Stimulated activated CD8-positive, alpha-beta memory T cell treated with anti-CD3 and anti-CD28 coated beads, Interleukin-15, amount 100 ng/mL, for 1 hour (primary cell): ENCODE data around the gene TMEFF2.

Source experiments
- DNase-seq: peaks from one replicate; pipeline ENCODE4 v3.0.0-alpha.2; 2020; ENCODE audit warnings: low read depth

The TMEFF2 gene

DNA sequence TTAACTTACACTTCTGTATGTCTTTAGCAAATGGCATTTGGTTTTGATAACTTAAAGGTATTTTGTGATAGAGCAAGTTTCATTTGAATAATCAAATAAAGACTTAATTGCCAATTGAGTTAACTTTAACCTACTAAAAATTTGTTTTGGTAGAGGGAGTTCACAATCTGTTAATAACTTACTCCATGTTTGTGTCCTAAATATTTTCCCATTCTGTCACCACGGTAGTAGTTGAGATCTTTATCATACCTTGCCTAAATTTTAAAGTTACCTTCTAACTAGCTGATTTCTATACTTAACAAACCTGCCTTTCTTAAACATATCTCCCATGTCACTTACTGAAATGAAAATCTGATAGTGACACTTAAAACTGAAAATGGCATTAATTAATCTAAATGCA lies 127.1 kb downstream of the TMEFF2 start:
- DNase-seq: no peak

GRCh38 chr2:192064459-192064858 lies 130.3 kb downstream of the TMEFF2 start:
- no peak for DNase-seq

GRCh38 chr2:192060161-192060560 lies 134.6 kb downstream of the TMEFF2 start:
- DNase-seq: no peak

DNA sequence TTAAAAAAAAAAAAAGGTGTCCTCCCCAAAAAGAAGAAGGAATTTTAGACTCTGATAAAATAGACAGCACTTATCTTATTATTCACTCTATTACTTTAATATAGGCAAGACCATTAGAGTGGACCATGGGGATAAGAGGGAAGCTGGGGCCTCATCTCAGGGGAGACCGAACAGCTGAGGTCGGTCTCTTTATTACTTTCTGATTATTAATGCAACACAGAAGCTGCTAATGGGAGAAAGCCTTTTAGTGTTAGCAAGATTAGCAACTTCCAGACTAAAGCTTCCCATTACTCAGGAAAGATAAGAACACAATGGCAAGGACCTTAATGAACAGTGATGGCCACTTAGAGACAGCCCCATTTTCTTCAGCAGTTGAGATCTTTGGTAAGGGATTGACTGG lies 135.5 kb downstream of the TMEFF2 start:
- DNase-seq: no peak

- DNase-seq: no peak
Observed at GRCh38 chr2:192053921-192054320, 140.8 kb downstream of the TMEFF2 start.

GRCh38 chr2:192051533-192051932 lies 143.2 kb downstream of the TMEFF2 start:
- DNase-seq: no peak

DNA sequence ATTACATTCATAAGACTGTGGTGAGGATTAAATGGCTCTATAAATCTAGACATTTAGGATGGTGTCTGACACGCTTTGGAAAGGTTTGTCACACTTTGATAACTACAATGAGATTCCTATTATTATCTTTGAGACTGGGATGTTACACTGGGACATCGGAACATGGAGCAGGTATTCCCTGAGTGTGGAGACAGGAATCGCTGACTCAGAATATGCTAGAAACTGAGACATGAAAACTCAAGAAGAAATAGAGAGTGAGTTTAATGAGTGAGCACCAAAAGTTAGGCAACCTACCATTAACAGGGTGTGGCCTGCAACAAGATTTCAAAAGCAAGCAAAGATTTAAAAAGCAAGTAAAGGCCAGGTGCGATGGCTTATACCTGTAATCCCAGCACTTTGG lies 145.4 kb downstream of the TMEFF2 start:
- no peak for DNase-seq

DNA sequence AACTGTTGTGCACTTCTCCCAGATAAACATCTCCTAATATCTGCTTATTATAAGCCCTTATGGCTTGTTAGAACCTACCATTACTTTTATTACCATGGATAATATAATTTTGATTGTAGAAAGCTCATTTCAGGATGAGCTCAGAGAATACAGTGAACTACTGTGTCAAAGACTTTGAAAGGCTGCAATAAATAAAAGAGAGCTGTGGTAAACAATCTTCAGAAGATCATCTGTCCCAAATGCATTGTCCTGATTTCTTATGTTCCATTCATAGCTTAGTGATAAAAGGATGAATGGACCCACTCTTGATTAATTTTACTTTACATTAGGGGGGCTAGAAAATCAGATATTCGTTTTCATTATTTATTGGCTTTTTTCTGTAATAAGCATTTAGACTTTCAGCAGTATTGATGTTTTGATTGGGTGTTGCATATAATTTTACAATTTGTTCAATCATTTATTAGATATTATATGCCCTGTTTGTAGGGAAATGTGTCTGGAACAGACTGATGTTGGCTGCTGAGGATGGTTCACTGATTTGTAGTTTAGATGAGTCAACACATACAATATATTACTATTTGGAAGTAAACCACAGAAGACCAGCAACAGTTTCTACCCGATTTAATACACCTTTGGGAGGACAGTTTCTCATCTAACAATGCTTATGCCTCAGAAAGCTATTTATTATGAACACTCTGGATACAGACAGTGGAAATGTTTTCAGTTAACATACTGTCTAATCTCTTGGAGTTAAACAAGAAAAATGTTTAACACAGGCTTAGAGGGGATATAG lies 147.2 kb downstream of the TMEFF2 start:
- DNase-seq: no peak

- DNase-seq: no peak
Observed at GRCh38 chr2:192044496-192044895, 150.2 kb downstream of the TMEFF2 start.

- DNase-seq: no peak
Observed at GRCh38 chr2:192043216-192043870, 151.4 kb downstream of the TMEFF2 start.

DNA sequence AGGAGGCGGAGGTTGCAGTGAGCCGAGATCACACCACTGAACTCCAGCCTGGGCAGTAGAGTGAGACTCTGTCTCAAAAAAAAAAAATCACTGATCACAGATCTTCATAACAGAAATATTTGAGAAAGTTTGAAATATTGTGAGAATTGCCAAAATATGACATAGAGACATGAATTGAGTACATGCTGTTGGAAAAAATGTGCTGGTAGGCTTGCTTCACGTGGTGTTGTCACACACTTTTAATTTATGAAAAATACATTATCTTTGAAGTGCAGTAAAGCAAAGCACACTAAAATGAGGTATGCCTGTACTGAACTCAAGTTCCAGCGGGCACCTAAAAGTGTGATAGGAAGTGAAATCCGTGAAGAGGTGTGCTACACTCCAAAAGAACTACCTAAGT lies 152.6 kb downstream of the TMEFF2 start:
- no peak for DNase-seq

DNA sequence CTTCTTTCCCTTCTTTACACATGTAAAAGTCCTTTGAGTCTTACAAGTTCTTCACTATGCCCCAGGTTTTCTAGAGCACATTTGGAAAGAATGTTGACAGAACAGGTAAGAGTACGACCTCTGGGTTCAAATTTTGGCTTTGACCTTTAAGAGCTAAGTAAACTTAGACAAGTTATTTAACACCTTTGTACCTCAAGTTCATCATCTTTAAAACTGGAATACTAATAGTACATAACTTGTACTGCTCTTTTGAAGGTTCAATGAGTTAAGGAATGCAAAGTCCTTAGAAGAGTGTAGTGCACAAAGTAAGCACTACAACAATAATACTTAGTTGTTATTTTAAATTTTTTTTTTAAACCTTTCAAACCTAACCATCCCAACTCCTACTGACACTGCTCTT lies 156.6 kb downstream of the TMEFF2 start:
- no peak for DNase-seq

- DNase-seq: no peak
Observed at GRCh38 chr2:192035731-192036442, 158.8 kb downstream of the TMEFF2 start.

- no peak for DNase-seq
Observed at GRCh38 chr2:192030856-192031255, 163.9 kb downstream of the TMEFF2 start.

- no peak for DNase-seq
Observed at GRCh38 chr2:192030289-192030688, 164.4 kb downstream of the TMEFF2 start.

- DNase-seq: no peak
Observed at GRCh38 chr2:192029089-192029488, 165.6 kb downstream of the TMEFF2 start.

- no peak for DNase-seq
Observed at GRCh38 chr2:192026825-192027120, 168.0 kb downstream of the TMEFF2 start.

DNA sequence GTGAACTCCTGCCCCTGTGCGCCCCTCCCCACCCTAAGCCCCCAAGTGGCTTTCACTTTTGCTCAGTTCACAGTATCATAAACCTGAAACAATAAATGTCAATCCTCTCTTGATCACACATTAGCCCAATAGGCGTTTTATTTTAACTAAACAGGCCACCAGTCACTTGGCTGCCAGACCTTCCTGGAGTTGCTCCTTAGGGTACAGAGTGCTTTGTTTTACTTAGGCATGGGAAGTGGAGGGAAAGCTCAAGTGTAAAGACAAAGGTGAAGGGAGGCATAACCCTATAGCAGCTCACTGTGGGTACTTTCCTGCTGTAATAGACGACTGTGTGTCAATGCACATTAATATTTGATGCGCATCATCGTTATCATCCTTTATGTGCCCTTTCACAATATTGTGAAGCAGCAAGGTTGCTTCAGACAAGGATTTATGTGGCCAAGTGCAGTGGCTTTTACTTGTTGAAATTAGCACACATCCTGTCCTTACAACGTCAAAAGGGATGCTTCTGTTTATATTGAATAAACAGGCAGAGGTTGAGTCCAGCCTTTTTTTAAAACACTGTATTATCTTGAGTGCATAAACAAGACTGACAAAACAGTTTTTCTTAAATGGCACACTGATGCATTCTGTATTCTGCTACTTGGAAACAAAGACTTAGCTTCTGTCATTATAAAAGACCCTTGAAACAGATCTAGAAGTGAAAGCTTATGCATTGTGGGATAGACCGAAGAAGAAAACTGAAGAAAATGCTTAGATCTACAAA lies 168.5 kb downstream of the TMEFF2 start:
- no peak for DNase-seq

- no peak for DNase-seq
Observed at GRCh38 chr2:192025637-192026036, 169.1 kb downstream of the TMEFF2 start.

DNA sequence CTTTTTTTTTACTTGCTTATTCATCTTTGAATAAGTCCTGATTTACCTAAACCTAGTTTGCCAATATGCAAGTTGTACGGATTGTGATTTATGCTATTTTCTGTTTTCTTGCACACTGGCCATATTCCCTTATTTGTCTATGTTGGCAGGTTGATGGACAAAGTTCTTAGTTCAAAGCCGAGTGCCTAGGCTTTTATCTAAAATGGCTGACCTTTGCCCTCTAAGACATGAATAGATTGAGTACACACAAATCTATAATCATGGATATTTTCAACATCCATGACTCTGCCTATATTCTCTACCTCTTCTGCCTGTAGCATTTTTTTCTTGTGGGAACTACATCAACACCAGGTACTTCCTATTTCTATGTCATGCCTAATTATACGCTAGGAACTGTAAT lies 171.7 kb downstream of the TMEFF2 start:
- DNase-seq: no peak

- DNase-seq: no peak
Observed at GRCh38 chr2:192017844-192018243, 176.9 kb downstream of the TMEFF2 start.

DNA sequence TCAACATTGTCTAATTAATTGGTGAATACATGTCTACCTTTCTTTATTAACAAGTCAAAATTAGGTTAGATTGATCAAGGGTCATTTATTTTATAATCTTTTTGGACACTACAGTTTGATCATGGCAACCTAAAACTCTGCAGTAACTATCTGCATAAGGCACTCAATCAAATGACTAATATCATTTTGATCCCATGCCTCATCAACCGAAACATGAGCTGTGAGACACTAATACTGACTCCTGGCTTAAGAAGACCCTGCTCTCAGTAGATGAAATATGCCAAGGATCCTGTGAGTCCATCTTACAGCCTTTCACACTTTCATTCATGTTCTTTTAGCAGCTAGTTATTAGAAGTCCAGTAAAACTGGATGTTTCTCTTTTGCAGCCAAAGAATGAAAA lies 178.5 kb downstream of the TMEFF2 start:
- DNase-seq: no peak

GRCh38 chr2:192013211-192013610 lies 181.5 kb downstream of the TMEFF2 start:
- DNase-seq: no peak
